ENCODE data around the gene NHSL1.

NHSL1 gene

DNA sequence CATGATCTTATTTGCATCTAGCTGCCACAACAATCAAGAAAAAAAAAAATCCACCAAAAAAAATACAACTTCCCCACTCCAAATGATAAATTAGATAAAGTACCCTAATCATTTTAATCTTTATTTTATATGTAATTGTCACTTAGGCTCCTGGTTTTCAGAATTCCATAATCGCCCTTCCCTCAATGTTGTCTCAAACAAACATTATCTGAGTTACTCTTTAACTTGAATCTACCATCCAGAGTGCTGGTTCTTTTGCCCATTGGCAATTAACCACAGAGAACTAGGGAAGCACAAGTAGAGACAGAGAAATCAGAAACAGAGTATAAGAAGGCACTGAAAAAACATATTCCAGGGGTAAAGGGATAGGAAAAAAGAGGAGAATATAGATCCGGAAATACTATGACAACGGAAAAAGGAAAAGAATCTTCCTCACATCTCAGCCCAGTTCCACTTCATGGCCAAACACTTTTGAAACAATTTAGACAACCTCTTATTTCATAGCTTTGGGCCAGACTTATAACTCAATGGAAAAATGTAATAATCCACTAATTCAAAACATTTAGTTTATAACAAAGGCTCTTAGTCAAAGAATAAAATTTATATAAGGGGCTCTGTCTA is 861 bp upstream of the NHSL1 start:
- Histone ChIP-seq H3K27ac (ENCODE audit: poor library complexity, severe bottlenecking) (no peak overlapping the region), H3K27me3 (ENCODE audit: insufficient read depth, poor library complexity, severe bottlenecking) (no peaks in the 10 kb centered on the region), H3K36me3 (ENCODE audit: low read depth) (no peaks in the 10 kb centered on the region), H3K9me3 (ENCODE audit: severe bottlenecking) (no peaks in the 10 kb centered on the region), H3K4me1 (ENCODE audit: insufficient read depth, poor library complexity, severe bottlenecking) (no peaks in the 10 kb centered on the region), H3K4me3 (ENCODE audit: severe bottlenecking) (no peak overlapping the region)
- DNase-seq (ENCODE audit: low spot score) = no peak
- no peak for ATAC-seq (ENCODE audit: low read depth)
- TF ChIP-seq, protein P1, sequence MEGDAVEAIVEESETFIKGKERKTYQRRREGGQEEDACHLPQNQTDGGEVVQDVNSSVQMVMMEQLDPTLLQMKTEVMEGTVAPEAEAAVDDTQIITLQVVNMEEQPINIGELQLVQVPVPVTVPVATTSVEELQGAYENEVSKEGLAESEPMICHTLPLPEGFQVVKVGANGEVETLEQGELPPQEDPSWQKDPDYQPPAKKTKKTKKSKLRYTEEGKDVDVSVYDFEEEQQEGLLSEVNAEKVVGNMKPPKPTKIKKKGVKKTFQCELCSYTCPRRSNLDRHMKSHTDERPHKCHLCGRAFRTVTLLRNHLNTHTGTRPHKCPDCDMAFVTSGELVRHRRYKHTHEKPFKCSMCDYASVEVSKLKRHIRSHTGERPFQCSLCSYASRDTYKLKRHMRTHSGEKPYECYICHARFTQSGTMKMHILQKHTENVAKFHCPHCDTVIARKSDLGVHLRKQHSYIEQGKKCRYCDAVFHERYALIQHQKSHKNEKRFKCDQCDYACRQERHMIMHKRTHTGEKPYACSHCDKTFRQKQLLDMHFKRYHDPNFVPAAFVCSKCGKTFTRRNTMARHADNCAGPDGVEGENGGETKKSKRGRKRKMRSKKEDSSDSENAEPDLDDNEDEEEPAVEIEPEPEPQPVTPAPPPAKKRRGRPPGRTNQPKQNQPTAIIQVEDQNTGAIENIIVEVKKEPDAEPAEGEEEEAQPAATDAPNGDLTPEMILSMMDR (IDR thresholded peaks at IDR 0.05; ENCODE audit: poor library complexity, severe bottlenecking) = no peak

DNA sequence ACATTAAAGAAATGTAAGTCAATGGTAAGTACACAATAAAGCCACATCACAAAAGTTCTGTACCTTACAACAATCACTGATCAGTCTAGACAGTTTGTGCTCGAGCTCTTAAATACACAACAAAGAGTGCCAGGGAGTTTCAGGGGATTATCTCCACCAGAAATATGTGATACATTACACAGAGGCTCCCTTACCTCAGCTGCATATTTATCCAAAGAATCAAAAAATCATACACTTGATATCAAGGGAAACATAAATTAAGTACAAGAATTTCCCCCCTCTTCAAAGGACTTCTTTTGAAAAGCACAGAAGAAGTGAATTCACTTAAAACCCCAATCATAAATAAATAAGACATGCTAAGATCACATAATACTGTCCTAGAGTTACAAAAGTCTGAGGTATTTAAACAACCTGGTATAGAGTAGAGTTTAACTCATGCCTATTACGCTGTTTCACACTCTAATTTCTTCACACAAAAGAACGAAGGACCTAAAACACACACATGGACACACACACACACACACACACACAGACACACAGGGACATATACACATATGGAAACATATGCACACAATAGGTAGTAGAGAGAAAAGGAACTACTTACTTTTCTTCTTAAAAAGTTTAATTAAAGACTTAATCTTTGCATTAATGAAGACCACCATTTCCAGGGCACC is 528 bp downstream of the NHSL1 start:
- ATAC-seq (ENCODE audit: low read depth) (no peak), DNase-seq (ENCODE audit: low spot score) (no peak)
- Histone ChIP-seq H3K9me3 (ENCODE audit: severe bottlenecking) (no peaks in the 10 kb centered on the region), H3K4me1 (ENCODE audit: insufficient read depth, poor library complexity, severe bottlenecking) (peaks cover 6% of the 10 kb centered on the region), H3K27me3 (ENCODE audit: insufficient read depth, poor library complexity, severe bottlenecking) (no peaks in the 10 kb centered on the region), H3K27ac (ENCODE audit: poor library complexity, severe bottlenecking) (no peak overlapping the region), H3K36me3 (ENCODE audit: low read depth) (no peaks in the 10 kb centered on the region), H3K4me3 (ENCODE audit: severe bottlenecking) (no peak overlapping the region)
- TF ChIP-seq, protein P1 (IDR thresholded peaks at IDR 0.05; ENCODE audit: poor library complexity, severe bottlenecking) = no peak

DNA sequence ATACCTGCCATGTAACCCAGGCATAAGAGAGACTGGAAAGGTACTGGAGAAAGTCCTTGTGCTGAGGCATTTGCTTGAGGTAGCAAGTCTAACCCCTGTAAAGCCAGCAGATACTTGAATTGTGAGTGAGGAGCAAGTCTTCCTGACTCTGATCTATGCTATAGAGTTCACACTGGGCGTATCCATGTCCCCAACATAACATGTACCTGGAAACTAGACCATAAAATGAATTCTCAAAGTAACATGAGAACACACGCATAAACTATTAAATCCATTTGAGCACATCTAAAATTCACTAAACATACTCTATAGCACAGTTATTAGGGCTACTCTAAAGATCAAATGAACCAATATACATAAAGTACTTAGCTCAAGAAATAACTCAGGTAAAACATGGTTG is 2.0 kb downstream of the NHSL1 start:
- TF ChIP-seq, protein P1 (IDR thresholded peaks at IDR 0.05; ENCODE audit: poor library complexity, severe bottlenecking) = no peak
- Histone ChIP-seq H3K4me1 (ENCODE audit: insufficient read depth, poor library complexity, severe bottlenecking) (peaks cover 19% of the 10 kb centered on the region), H3K27me3 (ENCODE audit: insufficient read depth, poor library complexity, severe bottlenecking) (no peaks in the 10 kb centered on the region), H3K9me3 (ENCODE audit: severe bottlenecking) (no peaks in the 10 kb centered on the region), H3K4me3 (ENCODE audit: severe bottlenecking) (no peak overlapping the region), H3K36me3 (ENCODE audit: low read depth) (peaks cover 3% of the 10 kb centered on the region; the same call in 1 of the 2 replicates), H3K27ac (ENCODE audit: poor library complexity, severe bottlenecking) (no peak overlapping the region)
- ATAC-seq (ENCODE audit: low read depth) (no peak), DNase-seq (ENCODE audit: low spot score) (no peak)

DNA sequence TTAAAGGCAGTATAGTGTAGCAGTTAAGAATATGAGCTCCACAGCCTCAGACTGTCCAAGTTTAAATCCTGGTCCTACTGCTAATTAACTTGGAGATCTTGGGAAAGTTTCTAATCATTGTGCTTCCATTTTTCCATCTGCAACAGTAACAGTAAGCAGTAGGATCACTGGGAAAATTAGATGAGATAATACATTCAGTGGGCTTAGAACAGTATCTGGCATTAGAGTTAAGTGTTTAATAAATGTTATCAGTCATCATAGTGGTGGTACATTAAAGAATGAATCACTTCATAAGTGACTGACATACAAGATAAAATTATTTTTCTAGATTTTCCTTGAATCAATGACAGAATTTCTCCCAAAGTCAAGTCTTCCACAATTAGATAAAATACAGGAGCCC is 5.0 kb downstream of the NHSL1 start:
- H3K9me3 ChIP-seq (ENCODE audit: severe bottlenecking) = no peaks in the 10 kb centered on the region
- no peak for DNase-seq (ENCODE audit: low spot score)
- no peak for ATAC-seq (ENCODE audit: low read depth)
- peak overlapping the region; percentile 75 for H3K27ac ChIP-seq (ENCODE audit: poor library complexity, severe bottlenecking)
- peaks cover 3% of the 10 kb centered on the region; the same call in 1 of the 2 replicates for H3K36me3 ChIP-seq (ENCODE audit: low read depth)
- no peaks in the 10 kb centered on the region for H3K27me3 ChIP-seq (ENCODE audit: insufficient read depth, poor library complexity, severe bottlenecking)
- TF ChIP-seq, protein P1 (IDR thresholded peaks at IDR 0.05; ENCODE audit: poor library complexity, severe bottlenecking) = no peak
- H3K4me3 ChIP-seq (ENCODE audit: severe bottlenecking) = no peak overlapping the region
- peaks cover 19% of the 10 kb centered on the region for H3K4me1 ChIP-seq (ENCODE audit: insufficient read depth, poor library complexity, severe bottlenecking)

DNA sequence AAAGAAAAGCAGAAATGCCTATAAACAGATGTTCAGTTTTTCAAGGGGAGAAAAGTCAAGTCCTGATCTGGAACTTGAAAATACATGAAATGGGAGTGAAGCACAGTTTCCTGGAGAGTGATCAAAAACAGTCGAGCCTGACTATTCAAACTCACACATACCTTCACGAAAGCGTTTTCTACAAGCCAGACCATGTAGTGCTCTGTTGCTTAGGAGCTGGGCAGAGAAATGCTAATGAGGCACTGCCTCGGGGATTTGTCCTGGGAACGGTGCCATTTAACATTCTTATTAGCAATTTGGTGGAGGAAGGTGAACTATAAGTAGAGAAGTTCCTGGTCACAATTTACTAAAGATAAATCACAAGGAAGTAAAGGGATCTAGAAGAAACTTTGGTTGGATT is 5.9 kb downstream of the NHSL1 start:
- no peak overlapping the region for H3K4me3 ChIP-seq (ENCODE audit: severe bottlenecking)
- no peaks in the 10 kb centered on the region for H3K27me3 ChIP-seq (ENCODE audit: insufficient read depth, poor library complexity, severe bottlenecking)
- ATAC-seq (ENCODE audit: low read depth) = peak; percentile 98
- peaks cover 19% of the 10 kb centered on the region for H3K4me1 ChIP-seq (ENCODE audit: insufficient read depth, poor library complexity, severe bottlenecking)
- DNase-seq (ENCODE audit: low spot score) = no peak
- no peaks in the 10 kb centered on the region for H3K9me3 ChIP-seq (ENCODE audit: severe bottlenecking)
- peak overlapping the region; percentile 75 for H3K27ac ChIP-seq (ENCODE audit: poor library complexity, severe bottlenecking)
- TF ChIP-seq, protein P1 (IDR thresholded peaks at IDR 0.05; ENCODE audit: poor library complexity, severe bottlenecking) = no peak
- peaks cover 3% of the 10 kb centered on the region; the same call in 1 of the 2 replicates for H3K36me3 ChIP-seq (ENCODE audit: low read depth)
